SK-N-SH (cell line): ENCODE data around the gene KLC1. TPM values are rescaled to one million over a fixed set of nuclear protein-coding genes. Genes with fewer than 3 reads are reported as not detected.

Experiments used
- CTCF ChIA-PET: fragments of 300-600, 350-600 bp; formaldehyde crosslinking; extraction: SDS; loops from one replicate; lab custom pipeline; 2021; lab: Yijun Ruan, JAX
- POLR2A ChIA-PET: fragments of 350-600 bp; sonication (Branson Sonifier 250); formaldehyde crosslinking; extraction: SDS; loops from one replicate; lab custom pipeline; 2020; ENCODE audit warnings: antibody characterized with exemption, inconsistent platforms; lab: Yijun Ruan, JAX
- DNase-seq: peaks from one replicate; pipeline ENCODE4 v3.0.0; 2012
- H2AFZ ChIP-seq: fragments of 200-600 bp; sonication (generic); 2 replicates; pipeline ENCODE4 v1.8.1; 2016; ENCODE audit warnings: antibody characterized with exemption, mild to moderate bottlenecking, low read depth
- H3F3A ChIP-seq: fragments of 200-600 bp; sonication (generic); replicated peaks from 2 replicates; pipeline ENCODE3; 2016; ENCODE audit warnings: antibody characterized with exemption, mild to moderate bottlenecking; ENCODE audit not compliant: insufficient read depth
- H3K27ac ChIP-seq, 2 experiments: fragments of 200-500 bp in 1 of 2; fragments of 200-600 bp in 1 of 2; sonication (Bioruptor generic) in 1 of 2; sonication (generic), shearing (Covaris generic) in 1 of 2; 2 replicates each; pipeline versions ENCODE4 v1.5.1 to v1.6.1; 2014 to 2016; ENCODE audit warnings: low read depth in 2 of 2, inconsistent platforms in 1 of 2, low read length in 1 of 2, mild to moderate bottlenecking in 1 of 2, mixed read lengths in 1 of 2
- H3K27me3 ChIP-seq: fragments of 200-600 bp; sonication (generic), shearing (Covaris generic); 2 replicates; pipeline ENCODE4 v1.6.1; 2016; ENCODE audit warnings: mixed run types; ENCODE audit not compliant: insufficient read depth
- H3K36me3 ChIP-seq, 2 experiments: fragments of 200-500 bp in 1 of 2; fragments of 200-600 bp in 1 of 2; sonication (Bioruptor generic) in 1 of 2; sonication (generic) in 1 of 2; replicated peaks in 1 of 2; 2 replicates each; pipeline versions ENCODE3 to v1.5.1; 2014 to 2016; ENCODE audit warnings: low read length in 1 of 2, mild to moderate bottlenecking in 1 of 2; ENCODE audit not compliant: insufficient read depth in 2 of 2, control insufficient read depth in 1 of 2
- H3K4me1 ChIP-seq, 2 experiments: fragments of 200-500 bp in 1 of 2; fragments of 200-600 bp in 1 of 2; sonication (Bioruptor generic) in 1 of 2; sonication (generic), shearing (Covaris generic) in 1 of 2; 2 replicates each; pipeline versions ENCODE4 v1.5.1 to v1.6.1; 2014 to 2016; ENCODE audit warnings: low read depth in 1 of 2, low read length in 1 of 2, mixed run types in 1 of 2; ENCODE audit not compliant: insufficient read depth in 2 of 2, control insufficient read depth in 1 of 2
- H3K4me2 ChIP-seq: fragments of 200-600 bp; sonication (generic), shearing (Covaris generic); 2 replicates; pipeline ENCODE4 v1.6.1; 2017; ENCODE audit warnings: mixed run types
- H3K4me3 ChIP-seq, 2 experiments: fragments of 200-500 bp in 1 of 2; fragments of 200-600 bp in 1 of 2; sonication (Bioruptor generic) in 1 of 2; sonication (generic), shearing (Covaris generic) in 1 of 2; 2 replicates each; pipeline versions ENCODE4 v1.5.1 to v1.8.1; 2014 to 2016; ENCODE audit warnings: low read depth in 2 of 2, inconsistent platforms in 1 of 2, low read length in 1 of 2, mild to moderate bottlenecking in 1 of 2, mixed read lengths in 1 of 2, moderate library complexity in 1 of 2
- H3K79me2 ChIP-seq: fragments of 200-600 bp; sonication (generic); 2 replicates; pipeline ENCODE4 v1.8.1; 2017; ENCODE audit warnings: mild to moderate bottlenecking; ENCODE audit not compliant: insufficient read depth
- H3K9ac ChIP-seq: fragments of 200-600 bp; sonication (generic); 2 replicates; pipeline ENCODE4 v1.6.1; 2017; ENCODE audit warnings: mixed run types
- H3K9me2 ChIP-seq: fragments of 200-600 bp; sonication (generic); 2 replicates; pipeline ENCODE4 v1.6.1; 2017; ENCODE audit warnings: mixed run types
- H3K9me3 ChIP-seq: fragments of 200-600 bp; sonication (generic); 2 replicates; pipeline ENCODE4 v1.6.1; 2017; ENCODE audit warnings: mixed run types, mild to moderate bottlenecking, moderate library complexity
- H4K20me1 ChIP-seq: fragments of 200-600 bp; sonication (generic); 2 replicates; pipeline ENCODE4 v1.6.1; 2017; ENCODE audit warnings: mild to moderate bottlenecking, mixed run types; ENCODE audit not compliant: insufficient read depth
- EP300 ChIP-seq, 2 experiments: IDR thresholded peaks; 2 replicates each; pipeline versions ENCODE4 v1.4.0 to v1.6.1; 2012; ENCODE audit warnings: borderline replicate concordance in 1 of 2, low read depth in 1 of 2, low read length in 1 of 2
- EZH2phosphoT487 ChIP-seq: fragments of 200-600 bp; sonication (generic); IDR thresholded peaks from 2 replicates; pipeline ENCODE4 v1.6.1; 2017; ENCODE audit warnings: low read depth, mixed run types, mild to moderate bottlenecking, antibody characterized with exemption, moderate library complexity, borderline replicate concordance
- GABPA ChIP-seq: IDR thresholded peaks from 2 replicates; pipeline ENCODE4 v1.4.0; 2012; ENCODE audit warnings: low read depth, mild to moderate bottlenecking
- GATA2 ChIP-seq: sonication (generic); formaldehyde crosslinking; IDR thresholded peaks from 2 replicates; pipeline ENCODE4 v1.5.0; 2020; ENCODE audit warnings: mild to moderate bottlenecking, missing genetic modification reagents
- MEF2A ChIP-seq: IDR thresholded peaks from 2 replicates; pipeline ENCODE4 v1.4.0; 2012; ENCODE audit warnings: low read depth, borderline replicate concordance
- MXI1 ChIP-seq: IDR thresholded peaks from 2 replicates; pipeline ENCODE4 v1.6.1; 2012; ENCODE audit warnings: mild to moderate bottlenecking, low read depth, low read length, improper control_type of control experiment
- NFIC ChIP-seq: IDR thresholded peaks from 2 replicates; pipeline ENCODE4 v1.4.0; 2012; ENCODE audit warnings: borderline replicate concordance
- POLR2AphosphoS5 ChIP-seq: IDR thresholded peaks from 2 replicates; pipeline ENCODE4 v1.6.1; 2012; ENCODE audit warnings: low read depth, low read length
- RAD21 ChIP-seq: IDR thresholded peaks from 2 replicates; pipeline ENCODE4 v1.6.1; 2012; ENCODE audit warnings: mild to moderate bottlenecking, low read length
- SMC3 ChIP-seq: IDR thresholded peaks from 2 replicates; pipeline ENCODE4 v1.6.1; 2012; ENCODE audit warnings: low read depth, low read length, improper control_type of control experiment
- TAF1 ChIP-seq: IDR thresholded peaks from 2 replicates; pipeline ENCODE4 v1.6.1; 2012; ENCODE audit warnings: low read depth, mild to moderate bottlenecking, low read length, moderate library complexity, borderline replicate concordance
- WGBS: methylation state at CpG from one replicate; pipeline ENCODE4 v1.1.6; 2017; ENCODE audit warnings: low lambda C conversion rate; 5-methylcytosine and 5-hydroxymethylcytosine counted together
- polyA plus RNA-seq, 3 experiments: library from polyadenylated mRNA; depleted of rRNA; stranded (reverse); fragments of >200 nt; gene quantifications; 2 replicates each; pipeline ENCODE4 v1.2.3, GENCODE V29; 2012
- TF ChIP-seq, protein P1 (sequence below): IDR thresholded peaks from 2 replicates; pipeline ENCODE4 v1.4.0; 2012; ENCODE audit warnings: low read depth, borderline replicate concordance
- TF ChIP-seq, protein P2 (sequence below): IDR thresholded peaks from 2 replicates; pipeline ENCODE4; 2012
- TF ChIP-seq, protein P3 (sequence below): IDR thresholded peaks from 2 replicates; pipeline ENCODE4 v1.4.0; 2012; ENCODE audit warnings: low read depth, borderline replicate concordance

Gene KLC1
- polyA plus RNA-seq, 1 of the 3 experiments (the other 2 are of a cell fraction): 308 TPM

DNA sequence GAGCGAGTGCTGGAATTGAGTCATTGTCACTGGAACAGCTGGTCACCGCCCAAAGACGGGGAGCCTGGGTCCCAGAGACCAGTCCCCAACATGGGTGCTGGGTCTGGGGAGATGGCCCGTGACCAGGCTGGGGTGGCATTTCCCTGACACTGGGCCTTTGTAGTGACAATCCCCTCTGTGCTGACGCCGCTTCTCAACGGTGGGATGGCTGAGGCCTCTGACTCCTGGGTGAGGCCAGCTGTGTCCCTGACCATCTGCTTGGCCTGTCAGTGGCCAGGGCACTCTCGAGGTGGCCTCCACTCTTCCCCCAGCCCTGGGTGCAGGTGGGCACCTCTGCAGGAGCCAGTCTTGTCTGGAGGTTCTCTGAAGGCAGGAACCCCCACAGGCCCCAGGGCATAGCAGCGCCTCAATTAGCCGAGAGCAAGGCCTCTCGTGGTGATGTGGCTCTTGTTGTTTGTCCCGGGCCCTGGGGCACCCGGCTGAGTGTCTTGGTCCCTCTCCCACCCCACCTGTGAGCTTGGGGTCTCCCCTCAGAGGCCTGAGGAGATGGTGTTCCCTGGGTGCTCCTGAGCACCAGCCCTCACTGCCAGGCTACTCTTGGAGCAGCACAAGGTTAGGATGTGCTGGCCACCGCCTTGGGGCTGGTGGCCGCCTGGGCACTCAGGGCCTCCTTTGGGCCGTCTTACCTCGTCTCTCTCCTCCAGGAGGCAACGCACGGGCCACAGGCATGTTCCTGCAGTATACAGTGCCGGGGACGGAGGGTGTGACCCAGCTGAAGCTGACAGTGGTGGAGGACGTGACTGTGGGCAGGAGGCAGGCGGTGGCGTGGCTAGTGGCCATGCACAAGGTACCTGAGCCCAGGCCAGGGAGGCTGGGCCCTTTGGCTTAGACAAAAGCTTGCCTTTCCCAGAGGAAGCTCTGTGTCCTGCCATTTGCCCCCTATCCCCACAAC, 103.2 kb downstream of the KLC1 start:
- Histone ChIP-seq H3K27me3 (no peaks in the 10 kb centered on the region), H3K79me2 (no peaks in the 10 kb centered on the region), H3K9ac (no peak overlapping the region), H3K4me3 (no peak overlapping the region), H3K4me1 (no peaks in the 10 kb centered on the region), H3K36me3 (peaks cover 9 to 65% of the 10 kb centered on the region in 2 experiments), H3K4me2 (no peak overlapping the region), H2AFZ (no peak overlapping the region), H3F3A (no peaks in the 10 kb centered on the region)
- TF ChIP-seq, protein P1, sequence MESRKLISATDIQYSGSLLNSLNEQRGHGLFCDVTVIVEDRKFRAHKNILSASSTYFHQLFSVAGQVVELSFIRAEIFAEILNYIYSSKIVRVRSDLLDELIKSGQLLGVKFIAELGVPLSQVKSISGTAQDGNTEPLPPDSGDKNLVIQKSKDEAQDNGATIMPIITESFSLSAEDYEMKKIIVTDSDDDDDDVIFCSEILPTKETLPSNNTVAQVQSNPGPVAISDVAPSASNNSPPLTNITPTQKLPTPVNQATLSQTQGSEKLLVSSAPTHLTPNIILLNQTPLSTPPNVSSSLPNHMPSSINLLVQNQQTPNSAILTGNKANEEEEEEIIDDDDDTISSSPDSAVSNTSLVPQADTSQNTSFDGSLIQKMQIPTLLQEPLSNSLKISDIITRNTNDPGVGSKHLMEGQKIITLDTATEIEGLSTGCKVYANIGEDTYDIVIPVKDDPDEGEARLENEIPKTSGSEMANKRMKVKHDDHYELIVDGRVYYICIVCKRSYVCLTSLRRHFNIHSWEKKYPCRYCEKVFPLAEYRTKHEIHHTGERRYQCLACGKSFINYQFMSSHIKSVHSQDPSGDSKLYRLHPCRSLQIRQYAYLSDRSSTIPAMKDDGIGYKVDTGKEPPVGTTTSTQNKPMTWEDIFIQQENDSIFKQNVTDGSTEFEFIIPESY: no peak
- no peak for TF ChIP-seq SMC3
- no peak for TF ChIP-seq EP300 (IDR thresholded peaks at IDR 0.05; ENCODE audit: borderline replicate concordance in 1 of 2, low read depth in 1 of 2, low read length in 1 of 2)
- TF ChIP-seq, protein P2, sequence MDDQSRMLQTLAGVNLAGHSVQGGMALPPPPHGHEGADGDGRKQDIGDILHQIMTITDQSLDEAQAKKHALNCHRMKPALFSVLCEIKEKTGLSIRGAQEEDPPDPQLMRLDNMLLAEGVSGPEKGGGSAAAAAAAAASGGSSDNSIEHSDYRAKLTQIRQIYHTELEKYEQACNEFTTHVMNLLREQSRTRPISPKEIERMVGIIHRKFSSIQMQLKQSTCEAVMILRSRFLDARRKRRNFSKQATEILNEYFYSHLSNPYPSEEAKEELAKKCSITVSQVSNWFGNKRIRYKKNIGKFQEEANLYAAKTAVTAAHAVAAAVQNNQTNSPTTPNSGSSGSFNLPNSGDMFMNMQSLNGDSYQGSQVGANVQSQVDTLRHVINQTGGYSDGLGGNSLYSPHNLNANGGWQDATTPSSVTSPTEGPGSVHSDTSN: no peak
- no peak for TF ChIP-seq POLR2AphosphoS5
- TF ChIP-seq, protein P3, sequence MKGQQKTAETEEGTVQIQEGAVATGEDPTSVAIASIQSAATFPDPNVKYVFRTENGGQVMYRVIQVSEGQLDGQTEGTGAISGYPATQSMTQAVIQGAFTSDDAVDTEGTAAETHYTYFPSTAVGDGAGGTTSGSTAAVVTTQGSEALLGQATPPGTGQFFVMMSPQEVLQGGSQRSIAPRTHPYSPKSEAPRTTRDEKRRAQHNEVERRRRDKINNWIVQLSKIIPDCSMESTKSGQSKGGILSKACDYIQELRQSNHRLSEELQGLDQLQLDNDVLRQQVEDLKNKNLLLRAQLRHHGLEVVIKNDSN: no peak
- no peak for TF ChIP-seq MXI1
- TF ChIP-seq GABPA: no peak
- TF ChIP-seq, all 33 proteins: peak for 0
- ChIA-PET CTCF (no interaction called here), POLR2A (no interaction called here)
- Histone ChIP-seq H3K27ac (no peak overlapping the region; a peak in 1 of 4 replicates), H3K9me2 (no peaks in the 10 kb centered on the region), H3K9me3 (no peaks in the 10 kb centered on the region), H4K20me1 (no peaks in the 10 kb centered on the region)
- WGBS: 92% methylated on average over 14 of the region's 24 CpGs
- DNase-seq: no peak

DNA sequence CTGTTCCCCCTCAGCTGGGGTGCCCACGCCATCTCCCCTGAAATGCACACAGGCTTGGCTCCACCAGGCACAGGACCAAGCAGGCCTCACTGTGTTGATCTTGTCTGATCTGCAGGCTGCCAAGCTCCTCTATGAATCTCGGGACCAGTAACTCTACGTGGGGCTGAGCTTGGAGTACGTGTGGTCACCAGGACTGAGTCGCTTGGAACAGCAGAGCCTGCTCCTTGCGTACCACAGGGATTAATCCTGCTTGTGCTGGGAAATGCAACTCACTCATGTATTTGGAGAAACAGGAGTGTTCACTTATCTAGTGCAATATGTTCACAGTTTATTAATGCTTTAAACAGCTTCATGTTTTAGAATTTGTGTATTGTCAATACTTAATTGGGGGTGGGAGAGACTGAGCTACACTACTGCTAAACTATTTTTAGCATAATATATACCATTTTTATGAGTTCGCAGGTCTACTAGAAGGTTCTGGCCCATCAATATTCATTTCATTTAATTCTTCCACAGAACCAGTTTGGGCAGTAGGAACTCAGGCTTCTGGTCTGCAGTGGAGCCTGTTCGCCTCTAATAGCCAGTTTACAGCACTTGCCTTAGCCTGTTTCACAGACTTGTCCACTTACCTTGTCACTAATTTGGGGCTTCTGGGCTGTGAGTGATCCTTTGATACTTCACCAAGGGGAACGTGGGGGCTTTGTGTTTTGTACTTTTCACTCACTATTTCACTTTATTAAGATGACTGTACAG, 104.0 kb downstream of the KLC1 start:
- H3K4me3 ChIP-seq: no peak overlapping the region
- no peaks in the 10 kb centered on the region for H3K27me3 ChIP-seq
- no peaks in the 10 kb centered on the region for H3K79me2 ChIP-seq
- H3F3A ChIP-seq: no peaks in the 10 kb centered on the region
- no peaks in the 10 kb centered on the region for H3K9me3 ChIP-seq
- H3K9me2 ChIP-seq: no peaks in the 10 kb centered on the region
- no peaks in the 10 kb centered on the region for H4K20me1 ChIP-seq
- TF ChIP-seq, protein P2: no peak
- no peak for TF ChIP-seq GATA2 (CRISPR knock-in tag)
- no peak for TF ChIP-seq TAF1
- no peak for TF ChIP-seq MEF2A
- TF ChIP-seq GABPA: no peak
- no peak for TF ChIP-seq RAD21
- TF ChIP-seq NFIC: no peak
- TF ChIP-seq EZH2phosphoT487: no peak
- no peak for TF ChIP-seq MXI1
- no peak overlapping the region for H3K9ac ChIP-seq
- ChIA-PET CTCF (no interaction called here), POLR2A (no interaction called here)
- DNase-seq: no peak
- no peaks in the 10 kb centered on the region for H3K4me1 ChIP-seq
- 94% methylated on average over 8 of the region's 9 CpGs for WGBS
- peaks cover 9 to 66% of the 10 kb centered on the region in 2 experiments for H3K36me3 ChIP-seq
- no peak overlapping the region for H3K4me2 ChIP-seq
- H2AFZ ChIP-seq: no peak overlapping the region
- no peak overlapping the region for H3K27ac ChIP-seq
